H9 (cell line): Measurements from ENCODE around the gene TMEM117. TPM values are rescaled to one million over a fixed set of nuclear protein-coding genes. Genes with fewer than 3 reads are reported as not detected.

Experiments used
- DNase-seq: peaks from one replicate; pipeline ENCODE4 v3.0.0-alpha.2; 2017
- H2AFZ ChIP-seq: one replicate; pipeline ENCODE4 v1.6.1; 2013; ENCODE audit warnings: mild to moderate bottlenecking, low read length, control low read depth, moderate library complexity
- H2AK5ac ChIP-seq: 2 replicates; pipeline ENCODE4 v1.6.1; 2013; ENCODE audit warnings: low read length, control low read depth, mixed read lengths; ENCODE audit not compliant: insufficient read length
- H2BK120ac ChIP-seq: one replicate; pipeline ENCODE4 v1.6.1; 2013; ENCODE audit warnings: low read depth, mild to moderate bottlenecking, low read length, control low read depth, inconsistent platforms; ENCODE audit not compliant: poor library complexity, severe bottlenecking
- H2BK12ac ChIP-seq: 2 replicates; pipeline ENCODE4 v1.6.1; 2013; ENCODE audit warnings: low read length, control low read depth, mixed read lengths, low read depth; ENCODE audit not compliant: insufficient read length
- H2BK15ac ChIP-seq: 2 replicates; pipeline ENCODE4 v1.6.1; 2013; ENCODE audit warnings: low read depth, low read length, control low read depth
- H2BK20ac ChIP-seq: one replicate; pipeline ENCODE4 v1.6.1; 2013; ENCODE audit warnings: low read depth, mild to moderate bottlenecking, low read length, control low read depth, inconsistent platforms; ENCODE audit not compliant: poor library complexity, severe bottlenecking
- H2BK5ac ChIP-seq: 2 replicates; pipeline ENCODE4 v1.6.1; 2013; ENCODE audit warnings: low read length, control low read depth, mixed read lengths; ENCODE audit not compliant: insufficient read length
- H3K14ac ChIP-seq: 2 replicates; pipeline ENCODE4 v1.6.1; 2013; ENCODE audit warnings: low read length, control low read depth; ENCODE audit not compliant: insufficient read depth
- H3K18ac ChIP-seq: 2 replicates; pipeline ENCODE4 v1.6.1; 2013; ENCODE audit warnings: low read depth, mild to moderate bottlenecking, mixed read lengths, low read length, control low read depth; ENCODE audit not compliant: insufficient read length
- H3K23ac ChIP-seq: 2 replicates; pipeline ENCODE4 v1.6.1; 2013; ENCODE audit warnings: low read length, control low read depth, mixed read lengths, low read depth; ENCODE audit not compliant: insufficient read length
- H3K23me2 ChIP-seq: 2 replicates; pipeline ENCODE4 v1.6.1; 2013; ENCODE audit warnings: low read depth, mild to moderate bottlenecking, mixed read lengths, low read length, control low read depth; ENCODE audit not compliant: insufficient read length, poor library complexity, severe bottlenecking
- H3K27ac ChIP-seq: 2 replicates; pipeline ENCODE4 v1.5.1; 2013; ENCODE audit warnings: low read length, control low read depth, mixed read lengths, low read depth; ENCODE audit not compliant: insufficient read length
- H3K27me3 ChIP-seq: 2 replicates; pipeline ENCODE4 v1.6.1; 2013; ENCODE audit warnings: low read length, control low read depth, inconsistent platforms; ENCODE audit not compliant: insufficient read depth
- H3K4ac ChIP-seq: 2 replicates; pipeline ENCODE4 v1.6.1; 2013; ENCODE audit warnings: low read depth, mild to moderate bottlenecking, control low read depth, inconsistent platforms, low read length, moderate library complexity
- H3K4me1 ChIP-seq: 2 replicates; pipeline ENCODE4 v1.6.1; 2013; ENCODE audit warnings: low read length, control low read depth, inconsistent platforms; ENCODE audit not compliant: insufficient read depth
- H3K4me2 ChIP-seq: 2 replicates; pipeline ENCODE4 v1.6.1; 2013; ENCODE audit warnings: low read length, control low read depth, mixed read lengths; ENCODE audit not compliant: insufficient read length, insufficient read depth
- H3K56ac ChIP-seq: 2 replicates; pipeline ENCODE4 v1.6.1; 2013; ENCODE audit warnings: low read depth, mild to moderate bottlenecking, mixed read lengths, low read length, control low read depth; ENCODE audit not compliant: insufficient read length
- H3K79me1 ChIP-seq: 2 replicates; pipeline ENCODE4 v1.6.1; 2013; ENCODE audit warnings: low read depth, mild to moderate bottlenecking, moderate library complexity, low read length, control low read depth, inconsistent platforms; ENCODE audit not compliant: insufficient read depth, poor library complexity, severe bottlenecking
- H3K79me2 ChIP-seq: 2 replicates; pipeline ENCODE4 v1.6.1; 2013; ENCODE audit warnings: low read length, control low read depth, inconsistent platforms; ENCODE audit not compliant: insufficient read depth
- H3K9ac ChIP-seq: 2 replicates; pipeline ENCODE4 v1.6.1; 2013; ENCODE audit warnings: low read length, control low read depth, mixed read lengths; ENCODE audit not compliant: insufficient read length; ENCODE audit errors: extremely low read depth
- H3K9me3 ChIP-seq: one replicate; pipeline ENCODE4 v1.6.1; 2013; ENCODE audit warnings: low read depth, low read length, inconsistent platforms; ENCODE audit not compliant: control insufficient read depth
- H3T11ph ChIP-seq: one replicate; pipeline ENCODE4 v1.6.1; 2013; ENCODE audit warnings: mild to moderate bottlenecking, low read length, control low read depth, inconsistent platforms
- H4K20me1 ChIP-seq: one replicate; pipeline ENCODE4 v1.6.1; 2013; ENCODE audit not compliant: control insufficient read depth, insufficient read length, insufficient read depth
- H4K5ac ChIP-seq: 2 replicates; pipeline ENCODE4 v1.6.1; 2013; ENCODE audit warnings: low read depth, mild to moderate bottlenecking, mixed read lengths, low read length, control low read depth; ENCODE audit not compliant: insufficient read length
- H4K8ac ChIP-seq: replicated peaks from 2 replicates; pipeline ENCODE4 v1.6.1; 2013; ENCODE audit warnings: low read length, control low read depth, mixed read lengths, low read depth; ENCODE audit not compliant: insufficient read length
- H4K91ac ChIP-seq: 2 replicates; pipeline ENCODE4 v1.6.1; 2013; ENCODE audit warnings: low read depth, mild to moderate bottlenecking, moderate library complexity, mixed read lengths, low read length, control low read depth; ENCODE audit not compliant: insufficient read length
- H3K27ac Mint-ChIP-seq, 3 experiments: 2 replicates in 2 of 3; 3 replicates in 1 of 3; pipeline ENCODE4 v1.8.0; 2020 to 2021; ENCODE audit warnings: mixed read lengths in 3 of 3, mild to moderate bottlenecking in 1 of 3, moderate library complexity in 1 of 3
- H3K27me3 Mint-ChIP-seq: 2 replicates; pipeline ENCODE4 v1.8.0; 2021; ENCODE audit warnings: low read depth, mild to moderate bottlenecking, moderate library complexity, mixed read lengths
- H3K36me3 Mint-ChIP-seq, 3 experiments: 2 replicates in 2 of 3; 3 replicates in 1 of 3; pipeline ENCODE4 v1.8.0; 2020 to 2021; ENCODE audit warnings: low read depth in 3 of 3, mixed read lengths in 3 of 3; ENCODE audit not compliant: insufficient read depth in 1 of 3
- H3K4me1 Mint-ChIP-seq, 2 experiments: 2 replicates each; pipeline ENCODE4 v1.8.0; 2020; ENCODE audit warnings: mixed read lengths in 2 of 2
- H3K4me3 Mint-ChIP-seq, 2 experiments: 2 replicates in 1 of 2; 3 replicates in 1 of 2; pipeline ENCODE4 v1.8.0; 2020 to 2021; ENCODE audit warnings: mild to moderate bottlenecking in 2 of 2, mixed read lengths in 2 of 2, moderate library complexity in 1 of 2
- H3K9me3 Mint-ChIP-seq, 2 experiments: 2 replicates in 1 of 2; 3 replicates in 1 of 2; pipeline ENCODE4 v1.8.0; 2020; ENCODE audit warnings: mild to moderate bottlenecking in 2 of 2, mixed read lengths in 2 of 2, moderate library complexity in 1 of 2
- CTCF ChIP-seq: fragments of 200-600 bp; sonication (generic); conservative IDR thresholded peaks from 3 replicates; pipeline ENCODE4 v1.8.0; 2021; ENCODE audit warnings: antibody characterized with exemption, mild to moderate bottlenecking
- WGBS: extraction: QIAGEN DNeasy Blood & Tissue Kit; methylation state at CpG from one replicate; pipeline ENCODE4 v1.1.7; 2013; ENCODE audit warnings: missing lambda C conversion rate, low lambda C conversion rate, mixed read lengths; ENCODE audit not compliant: insufficient read length; ENCODE audit errors: extremely low coverage; 5-methylcytosine and 5-hydroxymethylcytosine counted together
- total RNA-seq: library from RNA; stranded (reverse); gene quantifications from 2 replicates; pipeline ENCODE4 v1.2.1, GENCODE V29; 2021

TMEM117 gene
- total RNA-seq, 1 experiment from 2014 or later = 1.7 TPM

DNA sequence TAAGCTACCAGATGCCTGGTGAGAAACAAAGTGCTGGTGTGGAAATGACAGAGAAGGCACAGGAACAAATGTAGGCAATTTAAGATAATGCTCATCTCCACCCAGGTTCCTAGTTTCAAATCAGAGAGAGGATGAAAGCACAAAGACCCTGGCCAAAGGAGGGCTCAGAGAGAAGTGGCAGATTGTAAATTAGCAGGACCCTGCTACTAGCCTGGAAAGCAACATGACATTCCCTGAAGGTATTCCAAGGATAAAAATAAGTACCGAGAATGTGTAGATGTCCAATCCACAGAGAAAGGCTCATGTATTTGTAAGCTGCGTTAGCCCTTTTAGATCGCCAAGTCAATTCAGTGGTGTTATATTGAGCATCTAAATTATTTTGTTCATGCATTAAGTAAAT, 324.0 kb downstream of the TMEM117 start:
- H3K9me3 ChIP-seq = no peaks in the 10 kb centered on the region
- H3K23ac ChIP-seq = no peak overlapping the region
- H4K8ac ChIP-seq = no peak overlapping the region
- no peaks in the 10 kb centered on the region for H3K79me2 ChIP-seq
- H3K9ac ChIP-seq = no peak overlapping the region
- Mint-ChIP-seq H3K27ac (peak overlapping the region in 1 of 3 experiments; percentile 94; a peak in 1 of 7 replicates), H3K9me3 (no peaks in the 10 kb centered on the region), H3K27me3 (no peaks in the 10 kb centered on the region), H3K4me1 (peaks cover 8 to 9% of the 10 kb centered on the region in 2 experiments), H3K36me3 (no peaks in the 10 kb centered on the region), H3K4me3 (no peak overlapping the region)
- no peak overlapping the region for H2BK20ac ChIP-seq
- H2BK5ac ChIP-seq = no peak overlapping the region
- H3K56ac ChIP-seq = no peak overlapping the region
- no peak overlapping the region for H3K27ac ChIP-seq
- H3K23me2 ChIP-seq = no peaks in the 10 kb centered on the region
- no peak overlapping the region for H3K4me2 ChIP-seq
- no peak overlapping the region for H4K5ac ChIP-seq
- no peak for TF ChIP-seq CTCF
- H3K18ac ChIP-seq = no peak overlapping the region
- H4K91ac ChIP-seq = no peak overlapping the region
- no peak overlapping the region for H3T11ph ChIP-seq
- H2BK12ac ChIP-seq = no peak overlapping the region
- no peak overlapping the region for H3K4ac ChIP-seq
- no peaks in the 10 kb centered on the region for H4K20me1 ChIP-seq
- no peak overlapping the region for H3K14ac ChIP-seq
- WGBS = no CpG with 5 or more reads among the region's 3 CpGs
- no peaks in the 10 kb centered on the region for H3K79me1 ChIP-seq
- DNase-seq = no peak
- H2AFZ ChIP-seq = no peak overlapping the region
- no peak overlapping the region for H2BK120ac ChIP-seq
- no peaks in the 10 kb centered on the region; the same call in 1 of the 2 replicates for H3K4me1 ChIP-seq
- no peak overlapping the region for H2BK15ac ChIP-seq
- no peaks in the 10 kb centered on the region for H3K27me3 ChIP-seq
- no peak overlapping the region for H2AK5ac ChIP-seq
